HK-2 (cell line): ENCODE measurements around the gene SLC24A3.

Experiments
- DNase-seq: peaks from one replicate; pipeline ENCODE4 v3.0.0-alpha.2; 2018; ENCODE audit not compliant: unreplicated experiment

Gene SLC24A3

GRCh38 chr20:19770375-19770774 lies 557.9 kb downstream of the SLC24A3 start:
- no peak for DNase-seq

GRCh38 chr20:19771031-19771430 lies 558.6 kb downstream of the SLC24A3 start:
- no peak for DNase-seq
